ENCODE results near the gene FABP1.

DNA sequence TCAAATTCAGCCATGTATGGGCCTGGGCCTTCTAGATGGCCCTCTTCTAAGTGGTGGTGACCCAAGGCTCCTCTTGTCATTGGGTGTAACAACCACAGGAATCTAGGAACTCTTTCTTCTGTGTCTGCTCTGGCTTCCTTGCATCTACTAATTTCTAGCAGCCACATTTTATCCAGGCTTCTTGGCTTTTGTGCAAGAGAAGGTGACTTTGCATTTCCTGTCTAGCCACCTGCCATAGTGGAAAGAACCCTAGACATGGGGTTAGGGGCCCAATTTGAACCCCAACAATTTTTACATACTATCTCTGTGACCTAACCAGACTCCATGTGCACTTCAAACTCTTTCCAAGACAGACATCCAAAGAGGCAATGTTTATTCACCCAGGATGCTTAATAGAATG lies 35.1 kb downstream of the FABP1 start:
- TF ChIP-seq POLR2A (IDR thresholded peaks at IDR 0.05; ENCODE audit: low read depth, low read length) (no peak), TAF1 (IDR thresholded peaks at IDR 0.05; ENCODE audit: low read depth, low read length) (no peak), POLR2AphosphoS5 (IDR thresholded peaks at IDR 0.05; ENCODE audit: low read depth, low read length) (no peak), PAX5 (IDR thresholded peaks at IDR 0.05; ENCODE audit: insufficient read depth, low read length, severe bottlenecking) (no peak), SPI1 (IDR thresholded peaks at IDR 0.05; ENCODE audit: low read depth, low read length) (no peak)

All from GM12891 (cell line).